HG03060 (cell line): ENCODE measurements around the gene UXS1.

Experiments used
- ATAC-seq: cut with Tn5 transposase; IDR thresholded peaks from one replicate; pipeline ENCODE4 v1.9.1; 2021; ENCODE audit warnings: low read depth, moderate number of reproducible peaks; ENCODE audit not compliant: unreplicated experiment

Gene UXS1

DNA sequence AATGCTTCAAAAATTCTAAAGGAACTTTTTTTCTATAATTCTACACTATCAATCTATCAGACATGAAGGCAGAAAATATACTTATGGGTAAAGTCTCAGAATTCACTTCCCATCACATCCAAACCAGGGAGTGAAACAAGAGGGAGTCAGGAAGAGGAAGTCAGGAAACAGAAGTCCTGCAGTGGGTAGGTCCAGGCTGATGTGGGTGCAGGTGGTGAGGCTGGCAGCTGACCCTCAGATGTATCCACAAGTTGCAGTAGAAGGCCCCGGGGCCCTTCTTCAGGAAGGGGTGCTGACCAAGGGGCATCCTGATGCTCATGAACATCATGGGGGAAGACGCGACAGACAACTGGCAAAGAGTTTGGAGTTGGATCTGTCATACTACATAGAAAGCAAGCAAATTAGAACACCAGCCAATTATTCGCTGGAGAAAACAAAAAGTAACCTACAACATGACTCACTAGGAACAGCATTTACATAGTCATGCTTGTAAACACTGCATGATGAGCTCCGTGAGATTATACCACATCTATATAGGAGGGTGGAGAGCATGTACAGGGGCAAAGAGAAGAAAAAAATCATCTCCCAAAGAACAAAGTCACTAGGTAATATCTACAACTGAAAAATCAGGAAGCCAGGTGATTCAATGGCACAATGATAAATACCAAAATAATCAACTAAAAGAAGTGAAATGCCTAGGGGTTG lies 4.2 kb downstream of the UXS1 start:
- no peak for ATAC-seq

DNA sequence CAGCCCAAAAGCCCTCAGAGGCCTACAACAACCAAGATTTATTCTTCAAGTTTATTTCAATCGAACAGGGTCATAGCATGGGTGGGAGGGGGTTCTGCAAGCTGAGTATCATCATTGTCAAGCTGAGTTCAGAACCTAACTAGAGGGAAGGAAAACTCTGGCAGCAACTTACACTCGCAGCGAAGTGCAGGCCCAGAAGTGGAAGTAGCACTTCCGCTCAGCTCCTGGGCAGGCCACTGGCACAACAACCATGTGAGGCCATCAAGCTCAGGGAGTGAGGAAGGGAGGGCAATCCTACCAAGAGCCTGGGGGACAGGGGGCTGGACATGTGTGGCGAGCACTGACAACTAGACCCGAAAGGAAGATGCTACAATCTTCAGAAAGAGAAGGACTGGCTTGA lies 4.8 kb downstream of the UXS1 start:
- ATAC-seq, result no peak

DNA sequence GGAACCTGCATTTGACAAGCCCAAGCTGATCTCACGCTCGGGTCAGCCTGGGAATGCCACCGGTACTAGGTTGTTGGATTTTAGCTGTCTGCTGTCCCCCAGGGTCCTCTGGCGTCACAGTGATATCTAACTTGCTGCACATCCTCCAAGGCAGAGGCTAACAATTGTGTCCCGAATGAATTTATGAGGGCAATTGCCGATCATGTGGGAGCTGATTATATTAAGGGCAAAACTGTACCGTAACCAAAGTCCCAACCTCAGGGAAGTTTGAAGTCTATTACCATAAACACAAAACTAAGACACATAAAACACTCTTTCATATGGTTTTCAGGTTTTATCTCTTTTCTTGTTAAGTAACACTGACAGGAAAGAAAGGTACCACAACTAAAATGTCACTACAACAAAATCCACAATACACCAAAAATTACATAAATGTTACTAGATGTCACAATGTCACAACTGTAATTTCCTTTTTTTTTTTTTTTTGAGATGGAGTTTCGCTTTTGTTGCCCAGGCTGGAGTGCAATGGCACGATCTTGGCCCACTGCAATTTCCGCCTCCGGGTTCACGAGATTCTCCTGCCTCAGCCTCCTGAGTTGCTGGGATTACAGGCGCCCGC lies 6.7 kb downstream of the UXS1 start:
- ATAC-seq, result no peak

DNA sequence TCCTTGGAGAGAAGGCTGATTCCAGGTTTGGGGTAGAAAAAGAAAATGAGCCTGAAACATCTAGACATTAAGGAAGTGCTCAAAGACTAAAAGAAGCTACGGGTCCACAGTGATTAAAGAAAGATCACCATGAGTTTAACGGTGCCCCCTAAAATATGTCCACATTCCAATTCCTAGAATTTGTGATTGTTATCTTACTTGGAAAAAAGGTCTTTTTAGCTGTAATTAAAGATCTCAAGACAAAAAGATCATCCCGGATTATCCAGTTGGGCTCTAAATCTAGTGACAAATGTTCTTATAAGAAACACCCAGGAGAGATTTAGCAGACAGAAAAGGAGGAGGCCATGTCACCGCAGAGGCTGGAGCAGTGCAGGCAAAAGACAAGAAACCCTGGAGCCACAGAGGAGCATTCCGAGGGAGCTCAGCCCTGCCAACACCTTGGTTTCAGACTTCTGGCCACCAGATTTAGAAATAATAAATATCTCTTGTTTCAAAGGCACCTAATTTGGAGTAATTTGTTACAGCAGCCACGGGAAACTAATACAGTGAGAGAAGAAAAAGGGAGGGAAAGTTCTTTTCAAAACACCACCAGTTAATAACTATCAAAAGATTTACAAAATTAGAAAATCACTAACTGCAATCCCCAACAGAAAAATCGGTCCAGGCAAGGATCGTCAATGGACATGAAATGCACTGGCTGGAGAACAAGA lies 8.5 kb downstream of the UXS1 start:
- no peak for ATAC-seq

DNA sequence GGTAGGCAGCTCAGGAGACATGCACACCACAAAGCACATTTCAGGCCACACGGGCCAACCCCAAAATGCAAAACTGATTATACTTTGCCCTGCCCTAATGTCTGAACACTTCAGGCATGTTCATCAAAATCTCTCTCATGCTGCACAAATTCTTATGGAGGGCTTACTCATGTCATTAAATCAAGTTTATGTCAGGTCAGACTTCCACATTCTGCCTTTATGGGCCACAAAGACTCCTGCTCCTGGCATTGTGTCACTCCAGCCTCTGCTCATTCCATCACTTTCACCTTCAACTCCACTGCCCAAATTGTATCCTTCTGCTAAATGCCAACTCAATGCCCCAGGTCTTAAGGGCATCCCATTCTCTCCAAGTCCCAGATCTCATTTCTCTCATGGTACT lies 9.2 kb downstream of the UXS1 start:
- ATAC-seq, result no peak

DNA sequence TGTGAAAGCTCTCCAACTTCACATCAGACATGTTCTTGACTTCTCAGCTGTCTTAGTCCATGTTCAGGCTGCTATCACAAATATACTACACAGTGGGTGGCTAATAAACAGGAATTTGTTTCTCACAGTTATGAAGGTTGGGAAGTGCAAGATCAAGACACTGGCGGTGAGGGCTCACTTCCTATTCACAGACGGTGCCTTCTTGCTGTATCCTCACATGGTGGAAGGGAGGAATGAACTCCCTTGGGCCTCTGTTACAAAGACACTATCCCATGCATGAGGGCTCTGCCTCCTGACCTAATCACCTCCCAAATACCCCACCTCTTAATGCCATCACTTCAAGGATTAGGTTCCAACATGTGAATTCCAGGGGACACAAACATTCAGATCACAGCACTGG lies 9.7 kb downstream of the UXS1 start:
- ATAC-seq, result no peak

DNA sequence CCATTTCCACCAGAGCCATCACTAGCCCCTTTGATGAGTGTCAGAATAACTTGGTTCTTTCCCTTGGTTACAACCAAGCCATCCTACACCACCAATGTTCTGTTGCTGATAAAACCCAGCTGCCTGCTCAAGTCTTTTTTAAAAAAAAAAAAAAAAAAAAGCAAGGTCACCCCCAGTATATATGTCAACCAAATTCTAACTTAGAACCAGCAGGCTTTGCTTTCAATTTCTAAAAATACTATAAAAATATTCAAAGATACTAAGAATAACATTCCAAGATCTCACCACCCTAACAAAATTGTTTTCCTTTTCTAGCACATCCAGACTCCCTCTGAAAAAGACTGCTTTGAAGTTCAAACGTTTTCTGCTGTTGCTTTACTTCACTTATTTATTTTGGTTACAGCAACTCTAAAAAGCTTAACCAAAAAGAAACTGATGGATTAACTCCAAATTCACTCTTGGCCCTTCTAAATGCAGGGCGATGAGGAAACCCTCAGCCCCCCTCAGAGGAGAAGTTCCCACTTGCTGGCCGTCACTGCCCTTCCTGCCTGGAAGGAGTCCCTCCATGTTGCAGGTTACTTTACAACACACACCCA lies 10.9 kb downstream of the UXS1 start:
- no peak for ATAC-seq

DNA sequence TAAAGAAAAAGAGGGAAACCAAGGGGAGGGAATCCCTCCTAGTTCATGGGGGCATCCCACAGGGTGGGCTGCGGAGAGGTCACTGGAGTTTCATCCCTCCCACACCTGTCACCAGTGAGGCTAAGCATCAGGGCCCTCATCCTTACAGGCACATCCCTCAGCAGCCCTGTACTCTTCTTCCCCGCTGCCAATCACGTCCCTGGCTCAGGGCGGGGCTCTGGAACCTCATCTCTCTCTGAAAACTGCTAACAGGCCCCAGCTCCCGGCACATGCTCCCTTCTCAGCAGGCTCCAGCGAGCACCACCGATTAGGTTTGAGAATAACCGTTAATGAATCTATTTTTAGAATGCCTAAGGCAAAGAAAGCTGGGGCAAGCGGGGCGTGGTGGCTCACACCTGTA lies 13.0 kb downstream of the UXS1 start:
- ATAC-seq, result no peak

DNA sequence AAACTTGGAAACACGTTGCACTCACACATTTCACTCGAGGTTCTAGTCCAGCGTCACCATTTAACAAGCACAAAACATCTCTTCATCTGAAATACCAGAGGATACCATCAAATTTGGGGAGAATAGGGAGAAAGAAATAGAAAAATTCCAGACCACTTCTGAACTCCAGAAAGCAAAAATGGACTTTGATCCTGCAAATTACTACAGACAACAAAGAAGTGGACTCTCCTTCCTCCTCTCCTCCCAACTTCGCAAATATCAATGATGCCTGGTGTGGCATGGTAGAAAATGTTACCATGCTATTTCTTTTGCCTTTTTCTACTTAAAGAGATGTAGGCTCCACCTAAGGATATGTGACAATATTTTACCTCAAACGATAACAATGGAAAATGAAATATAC lies 13.5 kb downstream of the UXS1 start:
- ATAC-seq, result no peak

DNA sequence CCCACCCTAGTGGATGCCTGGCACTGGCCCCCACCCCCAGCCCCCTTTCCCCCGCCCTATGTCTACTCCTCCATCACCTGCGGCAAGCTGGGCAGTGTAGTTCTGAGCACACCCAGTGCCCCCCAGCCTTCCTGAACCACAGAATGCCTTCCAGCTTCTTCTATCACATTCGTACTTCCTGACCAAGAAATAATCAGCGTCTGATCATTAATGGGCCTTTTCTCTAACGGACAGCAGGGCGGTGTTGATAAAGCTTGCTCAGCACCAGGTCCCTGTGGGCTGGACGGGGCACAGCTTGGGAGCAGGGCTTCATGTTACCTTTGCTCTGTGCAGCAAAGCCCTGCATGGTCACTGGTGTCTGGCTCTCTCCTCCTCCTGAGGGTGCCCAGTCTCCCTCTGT lies 15.4 kb downstream of the UXS1 start:
- ATAC-seq, result no peak

DNA sequence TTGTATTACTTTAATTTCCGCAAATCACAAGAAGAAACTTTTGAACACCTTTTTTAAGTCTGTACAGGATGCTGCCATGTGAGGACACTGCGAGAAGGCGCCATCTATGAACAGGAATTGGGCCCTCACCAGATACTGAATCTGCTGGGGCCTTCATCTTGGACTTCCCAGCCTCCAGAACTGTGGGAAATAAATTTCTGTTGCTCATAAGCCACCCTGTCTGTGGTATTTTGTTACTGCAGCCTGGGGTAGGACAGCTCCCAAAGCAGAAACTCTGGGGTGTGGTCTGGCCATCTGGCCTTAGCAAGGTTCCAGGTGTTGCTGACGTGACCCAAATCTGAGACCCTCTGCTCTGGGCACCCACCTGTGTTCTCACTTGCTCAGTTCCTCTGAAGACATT lies 16.5 kb downstream of the UXS1 start:
- ATAC-seq, result no peak

DNA sequence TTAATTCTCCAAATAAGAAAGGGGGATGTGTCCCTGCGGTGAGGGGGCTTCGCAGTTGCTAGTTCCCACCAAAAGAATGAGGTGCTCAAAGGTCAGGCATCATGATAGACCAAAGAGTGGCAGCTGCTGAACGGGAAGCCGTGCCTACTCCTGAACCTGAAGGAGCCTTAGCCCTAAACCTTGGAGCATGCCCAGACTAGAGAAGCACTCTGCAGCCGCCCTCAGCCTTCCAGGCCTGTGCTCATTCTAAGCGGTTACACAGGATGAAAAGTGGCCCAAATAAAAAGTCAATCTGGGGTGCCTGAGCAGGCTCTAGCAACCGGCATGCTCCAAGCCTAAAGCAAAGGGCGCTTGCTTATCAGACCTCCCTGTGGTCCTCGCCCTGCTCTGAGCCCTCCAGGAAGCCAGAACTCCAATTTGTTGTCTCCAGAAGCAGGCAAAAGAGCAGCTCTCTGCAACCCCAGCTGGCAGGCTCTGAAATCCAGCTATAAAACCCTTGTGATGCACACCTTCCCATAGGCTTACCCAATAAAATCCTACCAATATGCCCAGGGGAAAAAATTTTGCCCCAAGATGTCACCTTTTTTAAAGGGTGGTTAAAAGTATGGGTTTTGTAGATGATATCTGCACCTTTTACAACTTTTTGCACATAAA lies 17.5 kb downstream of the UXS1 start:
- no peak for ATAC-seq

DNA sequence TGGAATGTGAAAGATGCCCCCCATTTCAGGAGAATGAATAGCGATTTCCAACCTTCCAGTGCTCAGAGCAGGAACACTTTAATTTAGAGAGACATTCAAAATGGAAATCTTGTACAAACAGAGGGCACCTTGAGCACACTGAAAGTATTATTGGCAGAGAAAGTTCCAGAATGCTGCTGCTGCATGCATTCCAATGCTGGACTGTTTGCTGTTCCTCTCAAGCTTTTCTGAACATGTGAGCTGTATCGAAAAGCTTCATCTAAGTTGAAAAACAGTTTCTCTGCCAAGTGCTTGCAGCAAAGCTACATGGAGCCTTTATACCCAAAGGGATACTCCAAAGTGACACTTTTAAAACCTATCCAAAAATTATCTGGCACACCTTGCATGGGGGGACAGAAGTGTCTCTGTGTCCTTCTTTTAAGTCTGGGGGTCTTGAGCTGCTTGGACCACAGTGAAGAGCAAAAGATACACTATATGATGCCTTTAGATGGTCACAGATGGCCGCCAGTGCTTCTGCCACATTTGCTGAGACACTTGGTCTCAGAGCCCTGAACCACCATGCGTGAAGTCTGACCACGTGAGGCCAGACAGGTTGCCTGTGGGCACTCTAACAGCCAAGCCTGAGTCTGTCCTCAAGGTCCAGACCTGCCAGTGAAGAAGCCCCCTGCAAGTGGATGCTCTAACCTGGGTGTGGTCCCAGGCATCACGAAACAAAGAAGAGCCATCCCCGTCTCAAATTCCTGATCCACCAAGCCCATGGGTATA lies 18.8 kb downstream of the UXS1 start:
- ATAC-seq, result no peak

DNA sequence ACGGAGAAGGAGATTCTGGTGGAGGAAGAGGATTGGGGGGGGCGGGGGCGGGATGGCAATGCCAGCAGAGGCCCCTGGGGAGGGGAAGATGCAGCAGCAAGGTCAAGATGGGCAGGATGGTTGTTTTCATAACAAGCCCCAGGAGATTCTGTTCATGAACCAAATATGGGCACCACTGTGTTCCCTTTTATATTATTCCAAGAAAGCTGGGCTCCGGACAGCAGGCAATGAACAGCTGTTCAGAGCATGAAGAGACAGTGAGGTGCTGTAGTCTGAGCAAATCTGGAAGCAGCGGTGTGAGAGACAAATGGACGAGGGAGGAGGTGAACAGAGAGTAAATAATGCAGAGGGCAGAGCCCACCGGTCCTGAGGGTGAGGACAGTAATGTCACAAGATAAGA lies 20.0 kb downstream of the UXS1 start:
- ATAC-seq, result no peak

DNA sequence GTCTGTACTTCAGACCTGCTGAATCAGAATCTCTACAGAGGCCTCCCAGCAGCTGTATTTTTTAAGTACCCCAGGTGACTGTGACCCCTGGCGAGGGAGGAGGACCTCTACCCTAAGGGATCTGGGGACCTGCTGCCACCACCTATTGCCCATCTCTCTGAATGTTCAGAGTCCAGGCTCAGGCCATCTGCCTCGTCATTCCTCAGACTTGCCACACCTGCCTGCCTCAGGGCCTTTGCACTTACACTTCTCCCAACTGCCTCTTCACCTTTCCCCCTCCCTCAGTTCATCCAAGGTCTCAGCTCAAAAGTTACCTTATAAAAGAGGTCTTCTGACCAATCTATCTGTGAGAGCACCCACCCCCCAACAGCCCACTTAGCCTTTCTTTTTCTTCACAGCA lies 21.5 kb downstream of the UXS1 start:
- no peak for ATAC-seq

DNA sequence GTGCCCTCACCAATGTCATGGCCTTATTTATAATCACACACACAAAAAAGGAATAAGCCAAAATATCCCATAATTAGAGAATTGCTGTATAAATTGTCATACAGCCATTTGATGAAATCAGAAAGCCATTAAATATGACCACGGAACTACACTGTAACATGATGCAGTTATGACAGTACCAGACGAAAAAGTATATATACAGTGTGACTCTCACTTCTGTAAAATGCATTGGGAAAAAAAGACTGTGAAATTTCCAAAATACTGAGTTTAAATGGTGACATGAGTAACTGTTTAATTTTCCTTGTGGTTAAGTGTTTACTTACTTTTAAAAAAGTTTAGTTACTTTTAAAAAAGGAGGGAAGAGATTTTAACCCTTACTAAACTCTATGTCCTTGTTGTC lies 25.4 kb downstream of the UXS1 start:
- no peak for ATAC-seq

DNA sequence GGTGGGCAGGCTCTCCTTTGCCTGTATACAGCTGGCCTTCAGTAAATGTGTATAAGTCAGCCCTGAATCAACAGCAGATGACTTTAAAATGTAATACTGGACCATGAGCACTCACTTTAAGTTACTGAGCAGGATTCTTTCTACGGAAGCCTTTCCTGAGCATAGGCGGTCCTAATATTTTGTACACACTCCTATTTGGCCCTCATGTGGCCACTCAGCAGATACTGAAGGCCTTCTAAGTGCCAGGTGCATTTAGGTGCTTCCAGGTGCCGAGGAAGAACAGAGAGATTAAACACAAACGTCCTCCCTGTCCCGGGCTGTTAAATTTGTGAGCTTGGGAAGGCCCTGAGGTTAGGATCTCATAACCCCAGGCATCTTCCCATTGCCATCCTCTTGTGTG lies 27.0 kb downstream of the UXS1 start:
- no peak for ATAC-seq

DNA sequence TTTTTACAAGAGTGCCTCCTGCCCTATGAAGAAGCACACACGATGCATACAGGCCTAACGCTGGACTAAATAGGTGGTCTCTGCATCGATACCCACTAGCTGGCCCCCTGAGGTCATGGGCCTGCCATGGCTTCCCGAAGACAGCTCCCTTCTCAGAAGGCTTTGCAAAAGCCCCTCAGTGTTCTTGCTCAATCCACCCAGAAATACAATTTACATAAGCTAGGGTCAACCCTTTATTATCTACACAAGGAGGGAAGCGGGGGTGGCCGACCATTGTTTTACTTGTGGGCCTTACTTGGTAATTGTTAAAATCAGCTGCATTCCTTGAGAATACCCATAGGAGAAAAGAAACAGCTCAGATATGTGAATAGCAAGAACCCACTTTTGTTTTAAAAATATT lies 28.5 kb downstream of the UXS1 start:
- no peak for ATAC-seq

DNA sequence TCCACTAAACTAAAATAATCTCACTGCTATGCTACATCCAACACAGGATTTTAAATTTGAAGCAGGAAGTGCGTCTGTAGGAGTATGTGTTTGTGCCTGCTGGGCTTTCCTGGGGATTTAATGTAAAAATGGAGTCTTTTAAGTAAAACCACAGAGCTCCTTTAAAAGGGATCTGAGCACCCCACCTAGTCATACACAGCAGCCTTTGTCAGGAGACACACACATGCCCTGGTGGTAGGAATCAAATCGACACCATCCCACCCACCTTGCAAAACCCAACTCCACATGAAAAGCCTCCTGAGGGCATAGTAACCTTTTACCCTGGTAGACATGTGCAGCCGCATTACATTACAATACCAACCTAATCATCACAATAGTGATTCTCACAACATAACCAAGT lies 29.1 kb downstream of the UXS1 start:
- ATAC-seq, result no peak

DNA sequence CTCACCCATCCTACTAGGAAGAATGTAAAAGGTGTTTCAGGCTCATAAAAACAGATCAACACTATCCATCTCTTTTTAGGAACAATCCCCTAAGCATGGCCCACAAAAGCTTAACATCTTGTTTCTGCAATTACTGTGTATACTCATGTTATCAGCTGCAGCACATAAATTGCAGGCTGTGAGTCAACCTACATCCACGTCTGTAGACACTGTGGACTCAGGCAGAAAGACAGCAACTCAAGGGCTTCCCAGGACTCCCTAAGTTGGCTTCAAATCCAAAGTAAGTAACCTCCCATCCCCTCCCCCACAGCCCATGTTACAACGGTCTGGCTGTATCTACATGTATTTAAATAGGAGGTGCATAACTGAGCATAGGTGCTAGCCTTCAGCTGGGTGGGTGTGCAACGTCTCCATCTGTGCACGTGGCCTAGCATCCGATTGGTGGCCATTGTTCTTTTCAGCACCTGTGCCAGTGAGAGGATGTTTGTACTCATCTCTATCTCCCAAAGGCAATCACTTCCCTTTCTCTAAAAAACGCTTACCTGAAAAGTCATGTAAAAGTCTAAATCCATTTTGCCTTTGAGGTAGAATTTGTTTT lies 30.1 kb downstream of the UXS1 start:
- no peak for ATAC-seq
